ENCODE results near the gene CCDC134. TPM values are rescaled to one million over a fixed set of nuclear protein-coding genes. Genes with fewer than 3 reads are reported as not detected.

CCDC134 gene
- total RNA-seq, 1 experiment from 2014 or later: 16.7 TPM

DNA sequence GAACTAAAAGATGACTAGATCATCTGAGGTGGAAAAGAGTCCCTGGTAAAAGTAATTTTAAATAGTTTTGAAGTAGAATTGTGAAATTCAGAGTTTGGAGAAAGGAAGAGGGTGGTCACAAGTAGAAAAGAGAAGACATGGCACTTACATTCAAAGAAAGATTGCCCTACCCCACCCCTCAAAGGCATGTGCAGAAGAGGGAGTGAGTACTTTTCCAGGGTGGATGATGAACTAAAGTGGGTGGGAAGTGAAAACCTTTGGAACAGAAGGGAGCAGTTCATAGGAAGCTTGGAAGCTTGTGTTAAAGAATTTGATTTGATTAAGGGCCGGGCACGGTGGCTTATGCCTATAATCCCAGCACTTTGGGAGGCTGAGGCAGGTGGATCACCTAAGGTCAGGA, 56.0 kb downstream of the CCDC134 start:
- H3K9me3 ChIP-seq (ENCODE audit: control insufficient read depth, insufficient read depth, low read depth, low read length): no peaks in the 10 kb centered on the region
- H3K27me3 ChIP-seq (ENCODE audit: control insufficient read depth, insufficient read depth, low read length): no peaks in the 10 kb centered on the region
- in situ Hi-C loops (cut with HindIII; ENCODE audit: low pct_unique_long_range_greater_than_20kb, low sequenced_read_pairs) (no loop called here), intact Hi-C loops (cut with micrococcal nuclease; ENCODE audit: unreplicated experiment) (loop anchor here (10.0 kb wide), 1 partner anchor 162 kb away; the partner anchor contains the start of gene MEI1)
- no peaks in the 10 kb centered on the region for H3K36me3 ChIP-seq (ENCODE audit: control insufficient read depth, insufficient read depth, low read length)
- H3K4me1 ChIP-seq (ENCODE audit: control insufficient read depth, insufficient read depth, low read length): no peaks in the 10 kb centered on the region
- no peak overlapping the region for H3K27ac ChIP-seq (ENCODE audit: low read length)
- no peak overlapping the region for H3K4me3 ChIP-seq (ENCODE audit: low read depth in 2 of 2, low read length in 2 of 2)
- CTCF ChIA-PET: no interaction called here
- POLR2A ChIA-PET: no interaction called here
- TF ChIP-seq CTCF (IDR thresholded peaks at IDR 0.05): no peak
- no peak for TF ChIP-seq POLR2AphosphoS5 (IDR thresholded peaks at IDR 0.05; ENCODE audit: low read depth, low read length)
- no peak for TF ChIP-seq TCF7L2 (IDR thresholded peaks at IDR 0.05; ENCODE audit: low read depth, low read length)
- TF ChIP-seq, protein P1, sequence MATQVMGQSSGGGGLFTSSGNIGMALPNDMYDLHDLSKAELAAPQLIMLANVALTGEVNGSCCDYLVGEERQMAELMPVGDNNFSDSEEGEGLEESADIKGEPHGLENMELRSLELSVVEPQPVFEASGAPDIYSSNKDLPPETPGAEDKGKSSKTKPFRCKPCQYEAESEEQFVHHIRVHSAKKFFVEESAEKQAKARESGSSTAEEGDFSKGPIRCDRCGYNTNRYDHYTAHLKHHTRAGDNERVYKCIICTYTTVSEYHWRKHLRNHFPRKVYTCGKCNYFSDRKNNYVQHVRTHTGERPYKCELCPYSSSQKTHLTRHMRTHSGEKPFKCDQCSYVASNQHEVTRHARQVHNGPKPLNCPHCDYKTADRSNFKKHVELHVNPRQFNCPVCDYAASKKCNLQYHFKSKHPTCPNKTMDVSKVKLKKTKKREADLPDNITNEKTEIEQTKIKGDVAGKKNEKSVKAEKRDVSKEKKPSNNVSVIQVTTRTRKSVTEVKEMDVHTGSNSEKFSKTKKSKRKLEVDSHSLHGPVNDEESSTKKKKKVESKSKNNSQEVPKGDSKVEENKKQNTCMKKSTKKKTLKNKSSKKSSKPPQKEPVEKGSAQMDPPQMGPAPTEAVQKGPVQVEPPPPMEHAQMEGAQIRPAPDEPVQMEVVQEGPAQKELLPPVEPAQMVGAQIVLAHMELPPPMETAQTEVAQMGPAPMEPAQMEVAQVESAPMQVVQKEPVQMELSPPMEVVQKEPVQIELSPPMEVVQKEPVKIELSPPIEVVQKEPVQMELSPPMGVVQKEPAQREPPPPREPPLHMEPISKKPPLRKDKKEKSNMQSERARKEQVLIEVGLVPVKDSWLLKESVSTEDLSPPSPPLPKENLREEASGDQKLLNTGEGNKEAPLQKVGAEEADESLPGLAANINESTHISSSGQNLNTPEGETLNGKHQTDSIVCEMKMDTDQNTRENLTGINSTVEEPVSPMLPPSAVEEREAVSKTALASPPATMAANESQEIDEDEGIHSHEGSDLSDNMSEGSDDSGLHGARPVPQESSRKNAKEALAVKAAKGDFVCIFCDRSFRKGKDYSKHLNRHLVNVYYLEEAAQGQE (IDR thresholded peaks at IDR 0.05; ENCODE audit: insufficient read depth in 1 of 2, low read depth in 2 of 2, low read length in 1 of 2): no peak
- TF ChIP-seq SIN3A (IDR thresholded peaks at IDR 0.05; ENCODE audit: borderline replicate concordance, insufficient read depth, low read depth, low read length): no peak
- BruUV-seq (replicated peaks): no TSS peak
- DNase-seq (ENCODE audit: low read depth, low spot score): no peak
- no peak for ATAC-seq

GRCh38 chr22:41857155-41857859, 56.8 kb downstream of the CCDC134 start:
- in situ Hi-C loops (cut with HindIII; ENCODE audit: low pct_unique_long_range_greater_than_20kb, low sequenced_read_pairs) (no loop called here), intact Hi-C loops (cut with micrococcal nuclease; ENCODE audit: unreplicated experiment) (loop anchor here (10.0 kb wide), 1 partner anchor 163 kb away; the partner anchor contains the start of gene MEI1)
- CTCF ChIA-PET: interaction anchor here (0.6 kb wide), 1 partner anchor 155 kb away, joined by 5 read pairs; no protein-coding TSS in a partner anchor
- Histone ChIP-seq H3K4me3 (ENCODE audit: low read depth in 2 of 2, low read length in 2 of 2) (no peak overlapping the region), H3K4me1 (ENCODE audit: control insufficient read depth, insufficient read depth, low read length) (no peaks in the 10 kb centered on the region; the same call in 1 of the 2 replicates), H3K27me3 (ENCODE audit: control insufficient read depth, insufficient read depth, low read length) (no peaks in the 10 kb centered on the region), H3K27ac (ENCODE audit: low read length) (no peak overlapping the region), H3K36me3 (ENCODE audit: control insufficient read depth, insufficient read depth, low read length) (no peaks in the 10 kb centered on the region), H3K9me3 (ENCODE audit: control insufficient read depth, insufficient read depth, low read depth, low read length) (no peaks in the 10 kb centered on the region)
- no TSS peak for BruUV-seq (replicated peaks)
- TF ChIP-seq TCF7L2 (IDR thresholded peaks at IDR 0.05; ENCODE audit: low read depth, low read length): no peak
- peak; percentile 74 for TF ChIP-seq CTCF (IDR thresholded peaks at IDR 0.05)
- POLR2A ChIA-PET: interaction anchor here (0.7 kb wide), 1 partner anchor 32 kb away, joined by 5 read pairs; no protein-coding TSS in a partner anchor
- DNase-seq (ENCODE audit: low read depth, low spot score) (peak; percentile 20), ATAC-seq (peak; percentile 68; the same call in 1 of the 2 replicates)
